HEK293 (cell line): ENCODE data around the gene MEX3C.
A peak's percentile ranks its signal among the peaks of the same experiment; 100 is the strongest.

Source experiments
- FEZF1 ChIP-seq: fragments of 450-650 bp; formaldehyde crosslinking; IDR thresholded peaks from 2 replicates; pipeline ENCODE4 v1.5.1; 2016; ENCODE audit warnings: missing biosample characterization, missing genetic modification characterization
- GFI1B ChIP-seq: fragments of 450-650 bp; formaldehyde crosslinking; IDR thresholded peaks from 2 replicates; pipeline ENCODE4 v1.5.1; 2016; ENCODE audit warnings: missing biosample characterization, missing genetic modification characterization
- GLIS2 ChIP-seq: fragments of 450-650 bp; formaldehyde crosslinking; IDR thresholded peaks from 2 replicates; pipeline ENCODE4 v1.5.1; 2016; ENCODE audit warnings: missing biosample characterization, missing genetic modification characterization
- KLF9 ChIP-seq: fragments of 450-650 bp; formaldehyde crosslinking; IDR thresholded peaks from 2 replicates; pipeline ENCODE4 v1.5.1; 2016; ENCODE audit warnings: missing biosample characterization, missing genetic modification characterization, low read depth
- OSR2 ChIP-seq: fragments of 450-650 bp; formaldehyde crosslinking; IDR thresholded peaks from 2 replicates; pipeline ENCODE4 v1.5.1; 2016; ENCODE audit warnings: missing biosample characterization, missing genetic modification characterization
- PRDM2 ChIP-seq: fragments of 450-650 bp; formaldehyde crosslinking; IDR thresholded peaks from 2 replicates; pipeline ENCODE4 v1.5.1; 2016; ENCODE audit warnings: missing biosample characterization, missing genetic modification characterization, borderline replicate concordance
- PRDM4 ChIP-seq: fragments of 450-650 bp; formaldehyde crosslinking; IDR thresholded peaks from 2 replicates; pipeline ENCODE4 v1.5.1; 2017; ENCODE audit warnings: missing biosample characterization, missing genetic modification characterization
- ZBTB21 ChIP-seq: fragments of 450-650 bp; formaldehyde crosslinking; IDR thresholded peaks from 2 replicates; pipeline ENCODE4 v1.5.1; 2017; ENCODE audit warnings: missing biosample characterization, missing genetic modification characterization
- ZIC2 ChIP-seq: fragments of 450-650 bp; formaldehyde crosslinking; IDR thresholded peaks from 2 replicates; pipeline ENCODE4 v1.5.1; 2016; ENCODE audit warnings: missing biosample characterization, missing genetic modification characterization
- ZNF140 ChIP-seq: fragments of 450-650 bp; formaldehyde crosslinking; IDR thresholded peaks from 2 replicates; pipeline ENCODE4 v1.5.1; 2016; ENCODE audit warnings: missing biosample characterization, missing genetic modification characterization
- ZNF155 ChIP-seq: fragments of 450-650 bp; formaldehyde crosslinking; IDR thresholded peaks from 2 replicates; pipeline ENCODE4 v1.5.1; 2016; ENCODE audit warnings: missing biosample characterization, missing genetic modification characterization
- ZNF16 ChIP-seq: fragments of 450-650 bp; formaldehyde crosslinking; IDR thresholded peaks from 2 replicates; pipeline ENCODE4 v1.5.1; 2016; ENCODE audit warnings: low read depth, missing biosample characterization, missing genetic modification characterization
- ZNF2 ChIP-seq: fragments of 450-650 bp; formaldehyde crosslinking; IDR thresholded peaks from 2 replicates; pipeline ENCODE4 v1.5.1; 2016; ENCODE audit warnings: missing biosample characterization, missing genetic modification characterization
- ZNF211 ChIP-seq: fragments of 450-650 bp; formaldehyde crosslinking; IDR thresholded peaks from 2 replicates; pipeline ENCODE4 v1.5.1; 2016; ENCODE audit warnings: low read depth, missing biosample characterization, missing genetic modification characterization
- ZNF280C ChIP-seq: fragments of 450-650 bp; formaldehyde crosslinking; IDR thresholded peaks from 2 replicates; pipeline ENCODE4 v1.5.1; 2016; ENCODE audit warnings: missing biosample characterization, missing genetic modification characterization
- ZNF341 ChIP-seq: fragments of 450-650 bp; formaldehyde crosslinking; IDR thresholded peaks from 2 replicates; pipeline ENCODE4; 2016; ENCODE audit warnings: low read depth, missing biosample characterization, missing genetic modification characterization
- ZNF394 ChIP-seq: fragments of 450-650 bp; formaldehyde crosslinking; IDR thresholded peaks from 2 replicates; pipeline ENCODE4 v1.5.1; 2016; ENCODE audit warnings: missing biosample characterization, missing genetic modification characterization, mild to moderate bottlenecking, moderate library complexity, borderline replicate concordance
- ZNF473 ChIP-seq: fragments of 450-650 bp; formaldehyde crosslinking; IDR thresholded peaks from 2 replicates; pipeline ENCODE4 v1.5.1; 2017; ENCODE audit warnings: missing biosample characterization, missing genetic modification characterization
- ZNF529 ChIP-seq: fragments of 450-650 bp; formaldehyde crosslinking; IDR thresholded peaks from 2 replicates; pipeline ENCODE4 v1.5.1; 2017; ENCODE audit warnings: missing genetic modification characterization, missing biosample characterization; ENCODE audit not compliant: insufficient replicate concordance
- ZNF544 ChIP-seq: fragments of 450-650 bp; formaldehyde crosslinking; IDR thresholded peaks from 2 replicates; pipeline ENCODE4 v1.5.0; 2017; ENCODE audit warnings: missing biosample characterization, missing genetic modification characterization
- ZNF571 ChIP-seq: fragments of 450-650 bp; formaldehyde crosslinking; IDR thresholded peaks from 2 replicates; pipeline ENCODE4 v1.5.0; 2017; ENCODE audit warnings: missing biosample characterization, missing genetic modification characterization
- ZSCAN30 ChIP-seq: fragments of 450-650 bp; IDR thresholded peaks from 2 replicates; pipeline ENCODE4 v1.5.1; 2018; ENCODE audit warnings: missing biosample characterization, mild to moderate bottlenecking, missing genetic modification characterization, moderate library complexity
- TF ChIP-seq, protein P1 (sequence below): fragments of 450-650 bp; formaldehyde crosslinking; IDR thresholded peaks from 2 replicates; pipeline ENCODE4 v1.5.1; 2016; ENCODE audit warnings: missing biosample characterization, missing genetic modification characterization, low read depth
- TF ChIP-seq, protein P2 (sequence below): fragments of 450-650 bp; formaldehyde crosslinking; IDR thresholded peaks from 2 replicates; pipeline ENCODE4 v1.5.1; 2016; ENCODE audit warnings: missing biosample characterization, missing genetic modification characterization
- TF ChIP-seq, protein P3 (sequence below): IDR thresholded peaks from 2 replicates; pipeline ENCODE4 v1.6.1; 2011; ENCODE audit warnings: mild to moderate bottlenecking, low read depth, low read length, borderline replicate concordance

MEX3C gene

DNA sequence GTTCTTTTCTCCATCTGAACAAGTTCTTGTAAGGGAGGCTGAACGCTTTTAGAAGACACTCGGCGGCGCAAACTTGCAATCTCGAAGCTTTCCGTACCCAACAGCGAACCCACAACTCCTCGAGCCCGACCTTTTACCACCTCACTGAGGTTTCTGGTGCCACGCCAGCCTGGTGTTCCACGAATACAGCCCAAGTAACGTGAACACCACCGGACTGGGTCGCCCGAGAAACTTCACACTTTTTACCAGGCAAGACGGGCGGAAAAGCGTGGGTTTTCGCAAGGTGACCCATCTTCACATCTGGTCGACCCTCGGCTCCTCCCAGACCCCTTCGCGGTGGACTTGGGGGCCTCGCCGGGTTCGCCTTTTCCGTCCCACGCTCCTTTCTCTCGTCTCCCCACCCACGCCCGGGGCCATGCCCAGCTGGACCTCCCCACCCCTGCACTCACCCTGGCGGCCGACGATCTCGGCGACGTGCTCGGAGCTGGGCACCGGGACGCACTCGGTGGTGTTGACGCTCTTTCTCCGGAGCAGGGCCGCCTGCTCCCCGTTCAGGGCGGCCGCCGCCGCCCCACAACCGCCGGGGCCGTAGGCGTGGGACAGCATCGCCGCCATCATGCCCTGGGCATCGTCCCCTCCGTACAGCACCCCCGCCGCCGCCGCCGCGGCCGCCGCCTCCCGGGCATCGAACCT lies 1.2 kb downstream of the MEX3C start (continued):
- TF ChIP-seq PRDM2 (tag by site-specific recombination) (no peak), ZNF341 (tag by site-specific recombination) (no peak), PRDM4 (tag by site-specific recombination) (no peak), ZNF529 (tag by site-specific recombination) (no peak), ZNF394 (tag by site-specific recombination) (no peak), ZBTB21 (tag by site-specific recombination) (no peak), ZNF544 (tag by site-specific recombination) (no peak), ZNF571 (tag by site-specific recombination) (no peak), GFI1B (no peak), ZNF211 (no peak), ZNF280C (tag by site-specific recombination) (no peak), FEZF1 (tag by site-specific recombination) (no peak), OSR2 (tag by site-specific recombination) (no peak), KLF9 (tag by site-specific recombination) (peak; percentile 71), ZNF2 (tag by site-specific recombination) (no peak), GLIS2 (tag by site-specific recombination) (peak; percentile 74), ZNF140 (tag by site-specific recombination) (no peak), ZIC2 (tag by site-specific recombination) (no peak), ZSCAN30 (no peak), ZNF16 (tag by site-specific recombination) (no peak), ZNF155 (no peak), ZNF473 (no peak)
- TF ChIP-seq, protein P1, sequence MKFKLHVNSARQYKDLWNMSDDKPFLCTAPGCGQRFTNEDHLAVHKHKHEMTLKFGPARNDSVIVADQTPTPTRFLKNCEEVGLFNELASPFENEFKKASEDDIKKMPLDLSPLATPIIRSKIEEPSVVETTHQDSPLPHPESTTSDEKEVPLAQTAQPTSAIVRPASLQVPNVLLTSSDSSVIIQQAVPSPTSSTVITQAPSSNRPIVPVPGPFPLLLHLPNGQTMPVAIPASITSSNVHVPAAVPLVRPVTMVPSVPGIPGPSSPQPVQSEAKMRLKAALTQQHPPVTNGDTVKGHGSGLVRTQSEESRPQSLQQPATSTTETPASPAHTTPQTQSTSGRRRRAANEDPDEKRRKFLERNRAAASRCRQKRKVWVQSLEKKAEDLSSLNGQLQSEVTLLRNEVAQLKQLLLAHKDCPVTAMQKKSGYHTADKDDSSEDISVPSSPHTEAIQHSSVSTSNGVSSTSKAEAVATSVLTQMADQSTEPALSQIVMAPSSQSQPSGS (tag by site-specific recombination) = no peak
- TF ChIP-seq, protein P2, sequence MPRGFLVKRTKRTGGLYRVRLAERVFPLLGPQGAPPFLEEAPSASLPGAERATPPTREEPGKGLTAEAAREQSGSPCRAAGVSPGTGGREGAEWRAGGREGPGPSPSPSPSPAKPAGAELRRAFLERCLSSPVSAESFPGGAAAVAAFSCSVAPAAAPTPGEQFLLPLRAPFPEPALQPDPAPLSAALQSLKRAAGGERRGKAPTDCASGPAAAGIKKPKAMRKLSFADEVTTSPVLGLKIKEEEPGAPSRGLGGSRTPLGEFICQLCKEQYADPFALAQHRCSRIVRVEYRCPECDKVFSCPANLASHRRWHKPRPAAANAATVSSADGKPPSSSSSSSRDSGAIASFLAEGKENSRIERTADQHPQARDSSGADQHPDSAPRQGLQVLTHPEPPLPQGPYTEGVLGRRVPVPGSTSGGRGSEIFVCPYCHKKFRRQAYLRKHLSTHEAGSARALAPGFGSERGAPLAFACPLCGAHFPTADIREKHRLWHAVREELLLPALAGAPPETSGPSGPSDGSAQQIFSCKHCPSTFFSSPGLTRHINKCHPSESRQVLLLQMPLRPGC = no peak
- TF ChIP-seq, protein P3, sequence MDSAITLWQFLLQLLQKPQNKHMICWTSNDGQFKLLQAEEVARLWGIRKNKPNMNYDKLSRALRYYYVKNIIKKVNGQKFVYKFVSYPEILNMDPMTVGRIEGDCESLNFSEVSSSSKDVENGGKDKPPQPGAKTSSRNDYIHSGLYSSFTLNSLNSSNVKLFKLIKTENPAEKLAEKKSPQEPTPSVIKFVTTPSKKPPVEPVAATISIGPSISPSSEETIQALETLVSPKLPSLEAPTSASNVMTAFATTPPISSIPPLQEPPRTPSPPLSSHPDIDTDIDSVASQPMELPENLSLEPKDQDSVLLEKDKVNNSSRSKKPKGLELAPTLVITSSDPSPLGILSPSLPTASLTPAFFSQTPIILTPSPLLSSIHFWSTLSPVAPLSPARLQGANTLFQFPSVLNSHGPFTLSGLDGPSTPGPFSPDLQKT = no peak
